Urinary bladder (tissue), 4 donors: ENCODE measurements around the gene WDFY4. TPM values are rescaled to one million over a fixed set of nuclear protein-coding genes. Genes with fewer than 3 reads are reported as not detected.

Experiments
- DNase-seq: peaks from one replicate; pipeline ENCODE4 v3.0.0-alpha.2; 2015; ENCODE audit errors: extremely low spot score
- H3K27ac ChIP-seq: one replicate; pipeline ENCODE4 v1.5.1; 2013; ENCODE audit warnings: low read depth, mild to moderate bottlenecking, moderate library complexity
- H3K36me3 ChIP-seq: one replicate; pipeline ENCODE4 v1.6.1; 2013; ENCODE audit warnings: mild to moderate bottlenecking, moderate library complexity; ENCODE audit not compliant: insufficient read depth
- H3K4me1 ChIP-seq: one replicate; pipeline ENCODE4 v1.6.1; 2013; ENCODE audit warnings: mild to moderate bottlenecking, moderate library complexity; ENCODE audit not compliant: insufficient read depth
- H3K4me3 ChIP-seq: one replicate; pipeline ENCODE4 v1.5.1; 2013; ENCODE audit warnings: low read depth, low read length
- whole genome bisulfite sequencing: extraction: QIAGEN DNeasy Blood & Tissue Kit; methylation state at CpG from one replicate; pipeline ENCODE4 v1.1.7; 2013; 5-methylcytosine and 5-hydroxymethylcytosine counted together
- polyA plus RNA-seq: library from polyadenylated mRNA; stranded (reverse); fragments of 200-250 nt; gene quantifications from one replicate; pipeline ENCODE4 v1.2.3, GENCODE V29; 2013
- total RNA-seq: library from RNA; depleted of rRNA; stranded (reverse); fragments of >200 nt; gene quantifications from one replicate; pipeline ENCODE4 v1.2.3, GENCODE V29; 2014
- donor health status: healthy with polysubstance abuse.
- donor health status: healthy.

Gene WDFY4
- total and polyA plus RNA-seq, 2 donors: 2.0 to 4.9 TPM

DNA sequence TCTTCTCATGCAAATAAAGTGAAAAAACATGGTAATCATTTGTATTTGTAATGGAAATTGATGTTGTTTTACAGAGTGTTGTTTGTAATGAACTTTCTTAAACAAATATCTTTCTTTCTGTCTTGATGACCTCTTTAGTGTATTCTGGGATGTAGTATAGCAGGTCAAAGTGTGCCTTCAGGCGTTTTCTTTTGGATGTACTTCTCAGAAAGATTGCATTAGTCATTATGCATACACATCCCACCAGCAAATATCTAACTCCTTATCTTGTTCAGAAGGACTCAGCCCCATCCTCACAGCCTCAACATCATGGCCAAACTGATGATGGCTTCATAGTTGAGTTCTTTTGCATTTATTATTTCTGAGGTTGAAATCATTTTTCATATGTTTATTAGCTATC is 130.3 kb downstream of the WDFY4 start:
- no peak overlapping the region for H3K4me3 ChIP-seq
- H3K36me3 ChIP-seq: no peaks in the 10 kb centered on the region
- no peaks in the 10 kb centered on the region for H3K4me1 ChIP-seq
- DNase-seq: no peak
- 59% methylated on average over 1 of the region's 1 CpG for WGBS
- no peak overlapping the region for H3K27ac ChIP-seq

- DNase-seq: no peak
- 97% methylated on average over 10 of the region's 10 CpGs for WGBS
- Histone ChIP-seq H3K4me3 (no peak overlapping the region), H3K27ac (no peak overlapping the region), H3K36me3 (no peaks in the 10 kb centered on the region), H3K4me1 (no peaks in the 10 kb centered on the region)
Measured at GRCh38 chr10:48817141-48817540, 132.5 kb downstream of the WDFY4 start.

DNA sequence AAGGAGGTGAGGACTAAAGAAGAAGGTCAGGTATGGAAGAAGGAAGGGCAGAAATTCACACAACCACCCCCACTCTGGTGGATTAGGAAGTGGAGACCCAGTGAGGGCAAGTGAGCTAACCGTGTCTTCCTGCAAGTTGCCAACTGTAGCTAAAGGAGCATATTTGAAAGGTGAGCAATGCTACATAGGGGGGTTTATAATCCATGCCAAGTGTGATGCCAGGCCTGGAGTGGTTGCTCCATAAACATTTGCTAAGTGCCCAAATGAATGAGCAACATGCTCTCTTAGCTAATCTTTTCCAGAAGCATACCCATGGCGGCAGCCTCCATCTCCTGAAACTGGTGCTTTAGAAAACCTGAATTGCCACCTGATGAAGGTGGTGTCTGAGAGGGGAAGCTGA is 133.4 kb downstream of the WDFY4 start:
- no peak for DNase-seq
- H3K4me3 ChIP-seq: no peak overlapping the region
- no peaks in the 10 kb centered on the region for H3K36me3 ChIP-seq
- H3K27ac ChIP-seq: no peak overlapping the region
- 93% methylated on average over 2 of the region's 2 CpGs for WGBS
- H3K4me1 ChIP-seq: no peaks in the 10 kb centered on the region

- H3K4me3 ChIP-seq: no peak overlapping the region
- H3K36me3 ChIP-seq: no peaks in the 10 kb centered on the region
- H3K4me1 ChIP-seq: no peaks in the 10 kb centered on the region
- 90% methylated on average over 18 of the region's 18 CpGs for WGBS
- no peak for DNase-seq
- no peak overlapping the region for H3K27ac ChIP-seq
Measured at GRCh38 chr10:48818861-48819520, 134.3 kb downstream of the WDFY4 start.

DNA sequence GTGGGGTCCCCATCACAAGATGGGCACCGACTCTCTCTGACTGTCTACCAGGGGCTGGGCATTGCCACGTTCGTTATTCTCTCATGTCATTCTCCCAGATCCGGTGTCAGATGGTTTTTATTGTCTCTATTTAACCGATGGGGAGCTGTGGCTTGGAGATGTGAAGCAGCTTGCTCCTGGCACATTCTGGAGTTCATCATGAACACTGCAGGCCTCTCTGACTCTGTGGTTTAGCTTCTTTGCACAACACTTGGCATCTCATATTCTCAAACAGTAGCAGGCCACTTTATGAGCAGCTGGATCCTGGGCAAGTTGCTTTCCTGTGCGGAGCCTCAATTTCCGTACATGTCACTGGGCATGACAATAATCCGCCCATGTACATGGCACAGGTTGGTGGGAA is 135.1 kb downstream of the WDFY4 start:
- Histone ChIP-seq H3K36me3 (no peaks in the 10 kb centered on the region), H3K4me1 (no peaks in the 10 kb centered on the region), H3K4me3 (no peak overlapping the region), H3K27ac (no peak overlapping the region)
- no peak for DNase-seq
- 83% methylated on average over 8 of the region's 8 CpGs for WGBS

DNA sequence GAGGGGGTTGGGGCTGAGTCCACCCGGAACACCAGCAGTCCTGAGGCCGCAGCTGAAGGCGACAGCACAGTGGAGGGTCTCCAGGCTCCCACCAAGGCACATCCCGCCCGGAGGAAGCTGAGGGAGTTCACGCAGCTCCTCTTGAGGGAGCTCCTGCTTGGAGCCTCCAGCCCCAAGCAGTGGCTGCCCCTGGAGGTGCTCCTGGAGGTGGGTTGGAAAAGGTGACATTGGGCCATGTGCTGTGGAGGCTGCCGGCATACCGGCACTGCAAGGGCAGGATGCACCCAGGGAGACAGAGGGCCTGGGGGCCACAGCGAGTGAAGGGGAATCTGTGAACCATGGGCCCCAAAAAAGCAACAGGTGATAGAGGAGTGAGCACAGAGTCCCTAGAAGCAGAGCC is 135.6 kb downstream of the WDFY4 start:
- WGBS: 95% methylated on average over 9 of the region's 9 CpGs
- Histone ChIP-seq H3K4me3 (no peak overlapping the region), H3K4me1 (no peaks in the 10 kb centered on the region), H3K36me3 (no peaks in the 10 kb centered on the region), H3K27ac (no peak overlapping the region)
- DNase-seq: no peak

- WGBS: 87% methylated on average over 10 of the region's 10 CpGs
- DNase-seq: no peak
- Histone ChIP-seq H3K27ac (no peak overlapping the region), H3K4me1 (no peaks in the 10 kb centered on the region), H3K36me3 (no peaks in the 10 kb centered on the region), H3K4me3 (no peak overlapping the region)
Measured at GRCh38 chr10:48820699-48821098, 136.0 kb downstream of the WDFY4 start.

DNA sequence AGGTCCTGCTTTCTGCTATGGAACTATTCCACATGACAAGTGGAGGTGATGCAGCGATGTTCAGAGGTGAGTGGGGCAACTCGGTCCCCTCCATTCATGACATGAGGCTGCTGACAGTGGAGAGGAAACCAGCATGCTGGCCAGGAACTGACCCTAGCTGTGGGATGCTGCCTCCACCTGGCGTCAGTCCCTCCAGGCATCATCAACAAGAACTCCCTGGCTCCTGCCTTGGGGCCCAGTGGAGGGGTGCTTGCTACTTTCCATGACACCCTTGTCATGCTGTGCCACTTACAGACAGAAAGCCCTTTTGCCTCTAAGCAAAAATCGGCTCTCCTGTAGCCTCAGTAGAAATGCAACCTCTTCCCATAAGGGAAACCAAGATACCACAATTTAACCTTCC is 136.4 kb downstream of the WDFY4 start:
- no peak for DNase-seq
- H3K36me3 ChIP-seq: no peaks in the 10 kb centered on the region
- no peak overlapping the region for H3K27ac ChIP-seq
- no peaks in the 10 kb centered on the region for H3K4me1 ChIP-seq
- H3K4me3 ChIP-seq: no peak overlapping the region
- 83% methylated on average over 4 of the region's 4 CpGs for WGBS

DNA sequence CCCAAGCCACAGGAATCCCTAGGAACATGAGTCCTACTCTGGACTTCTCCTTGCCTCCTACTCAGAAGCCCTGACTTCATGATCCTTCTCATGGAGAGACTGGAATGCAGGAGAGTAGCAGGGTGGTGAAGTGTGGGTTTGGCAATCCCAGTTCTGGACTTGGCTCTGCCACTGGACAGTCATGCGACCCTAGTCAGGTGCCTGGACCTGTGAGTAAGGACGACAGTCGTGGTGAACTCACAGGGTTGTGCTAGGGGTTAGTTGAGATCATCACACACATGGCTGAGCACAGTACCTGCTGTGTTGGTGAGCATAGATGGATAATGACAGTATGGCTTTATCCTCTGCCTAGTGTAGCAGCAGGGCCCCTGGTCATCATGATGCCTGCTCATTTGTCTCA is 137.0 kb downstream of the WDFY4 start:
- H3K27ac ChIP-seq: no peak overlapping the region
- no peak overlapping the region for H3K4me3 ChIP-seq
- DNase-seq: no peak
- H3K36me3 ChIP-seq: no peaks in the 10 kb centered on the region
- H3K4me1 ChIP-seq: no peaks in the 10 kb centered on the region
- 90% methylated on average over 3 of the region's 3 CpGs for WGBS

- Histone ChIP-seq H3K36me3 (no peaks in the 10 kb centered on the region), H3K4me3 (no peak overlapping the region), H3K4me1 (no peaks in the 10 kb centered on the region), H3K27ac (no peak overlapping the region)
- DNase-seq: no peak
- WGBS: 70% methylated on average over 2 of the region's 2 CpGs
Measured at GRCh38 chr10:48833674-48834073, 149.0 kb downstream of the WDFY4 start.

- WGBS: 90% methylated on average over 2 of the region's 2 CpGs
- no peak for DNase-seq
- Histone ChIP-seq H3K4me3 (no peak overlapping the region), H3K27ac (no peak overlapping the region), H3K36me3 (no peaks in the 10 kb centered on the region), H3K4me1 (no peaks in the 10 kb centered on the region)
Measured at GRCh38 chr10:48834189-48834965, 149.7 kb downstream of the WDFY4 start.

DNA sequence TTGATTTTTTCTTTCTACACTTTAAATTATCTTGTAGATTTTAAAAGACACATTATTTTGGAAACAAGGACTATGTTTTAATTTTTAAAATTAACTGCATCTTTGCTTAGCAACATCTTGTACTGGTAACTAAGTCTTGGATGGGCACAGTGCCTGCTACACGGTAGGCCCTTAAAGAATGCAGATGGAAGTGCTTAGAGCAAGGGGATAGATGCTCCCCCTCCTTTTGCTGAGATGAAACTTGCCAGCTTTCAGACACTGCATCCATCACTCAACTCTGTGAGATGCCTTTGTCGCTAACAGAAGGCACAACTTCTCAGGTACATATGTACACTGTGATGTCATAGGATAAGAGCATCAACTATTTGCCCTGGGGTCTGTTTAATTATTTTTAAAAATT is 151.1 kb downstream of the WDFY4 start:
- WGBS: 65% methylated on average over 2 of the region's 2 CpGs
- DNase-seq: no peak
- no peaks in the 10 kb centered on the region for H3K4me1 ChIP-seq
- no peaks in the 10 kb centered on the region for H3K36me3 ChIP-seq
- no peak overlapping the region for H3K27ac ChIP-seq
- no peak overlapping the region for H3K4me3 ChIP-seq

GRCh38 chr10:48836605-48837004 is 151.9 kb downstream of the WDFY4 start:
- no peaks in the 10 kb centered on the region for H3K36me3 ChIP-seq
- WGBS: 73% methylated on average over 2 of the region's 2 CpGs
- H3K4me3 ChIP-seq: no peak overlapping the region
- no peaks in the 10 kb centered on the region for H3K4me1 ChIP-seq
- DNase-seq: no peak
- H3K27ac ChIP-seq: no peak overlapping the region

- Histone ChIP-seq H3K4me1 (no peaks in the 10 kb centered on the region), H3K36me3 (no peaks in the 10 kb centered on the region), H3K4me3 (no peak overlapping the region), H3K27ac (no peak overlapping the region)
- peak; percentile 10 for DNase-seq
- 37% methylated on average over 5 of the region's 5 CpGs for WGBS
Measured at GRCh38 chr10:48838834-48839233, 154.2 kb downstream of the WDFY4 start.
